Effector memory CD4-positive, alpha-beta T cell (primary cell): ENCODE measurements around the gene COLEC12.
"Not testable (repeated sequence)": the region's sequence is repeated elsewhere in the genome, so short reads cannot be mapped to it uniquely, and the experiment has no call there.

Experiments
- DNase-seq, 3 donors: peaks; one replicate each; pipeline ENCODE4 v3.0.0-alpha.2; 2020
- H3K27ac ChIP-seq: 2 replicates; pipeline ENCODE4 v1.7.0; 2013; ENCODE audit warnings: mild to moderate bottlenecking, low read length, moderate library complexity; ENCODE audit not compliant: insufficient read depth, poor library complexity, severe bottlenecking
- H3K27me3 ChIP-seq: replicated peaks from 2 replicates; pipeline ENCODE4 v1.7.0; 2013; ENCODE audit warnings: mild to moderate bottlenecking, low read length; ENCODE audit not compliant: insufficient read depth, control insufficient read depth, poor library complexity, severe bottlenecking
- H3K36me3 ChIP-seq: 2 replicates; pipeline ENCODE4 v1.7.0; 2013; ENCODE audit warnings: mild to moderate bottlenecking, low read length, moderate library complexity; ENCODE audit not compliant: control insufficient read depth, insufficient read depth
- H3K4me1 ChIP-seq: 2 replicates; pipeline ENCODE4 v1.7.0; 2013; ENCODE audit warnings: low read length, mild to moderate bottlenecking; ENCODE audit not compliant: control insufficient read depth, insufficient read depth, poor library complexity, severe bottlenecking
- H3K4me3 ChIP-seq: 2 replicates; pipeline ENCODE4 v1.7.0; 2013; ENCODE audit warnings: low read length, low read depth, mild to moderate bottlenecking; ENCODE audit not compliant: insufficient read depth, poor library complexity, severe bottlenecking
- H3K9me3 ChIP-seq: 2 replicates; pipeline ENCODE4 v1.7.0; 2013; ENCODE audit warnings: mild to moderate bottlenecking, low read length, moderate library complexity; ENCODE audit not compliant: control insufficient read depth

The COLEC12 gene

DNA sequence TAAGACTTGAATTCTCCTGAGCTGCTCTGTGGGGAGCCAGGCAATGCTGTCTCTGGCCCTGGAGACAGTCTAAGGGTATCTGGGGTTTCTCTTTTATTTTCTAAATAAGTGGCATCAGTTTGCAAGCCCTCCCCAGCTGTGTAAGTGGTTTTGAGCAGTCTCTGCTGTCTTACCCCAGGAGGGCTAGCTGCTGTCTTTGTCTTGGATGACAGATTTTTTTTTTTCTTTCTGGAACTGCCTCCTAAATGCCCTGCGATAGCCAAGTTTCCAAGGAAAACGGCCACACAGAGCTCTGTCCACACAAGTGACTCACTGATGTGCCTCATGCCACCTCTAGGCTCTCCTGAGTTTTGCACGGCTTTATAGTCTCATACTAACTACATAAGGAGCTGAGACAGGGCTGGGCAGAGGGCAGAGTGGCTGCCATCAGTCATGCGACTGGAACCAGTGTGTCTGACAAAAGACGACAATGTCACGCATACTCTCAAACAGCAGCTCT lies 195.4 kb downstream of the COLEC12 start:
- no peak overlapping the region for H3K4me3 ChIP-seq
- no peak for DNase-seq
- H3K4me1 ChIP-seq = no peaks in the 10 kb centered on the region
- H3K27me3 ChIP-seq = no peaks in the 10 kb centered on the region
- no peak overlapping the region for H3K27ac ChIP-seq
- no peaks in the 10 kb centered on the region for H3K36me3 ChIP-seq
- no peaks in the 10 kb centered on the region for H3K9me3 ChIP-seq

DNA sequence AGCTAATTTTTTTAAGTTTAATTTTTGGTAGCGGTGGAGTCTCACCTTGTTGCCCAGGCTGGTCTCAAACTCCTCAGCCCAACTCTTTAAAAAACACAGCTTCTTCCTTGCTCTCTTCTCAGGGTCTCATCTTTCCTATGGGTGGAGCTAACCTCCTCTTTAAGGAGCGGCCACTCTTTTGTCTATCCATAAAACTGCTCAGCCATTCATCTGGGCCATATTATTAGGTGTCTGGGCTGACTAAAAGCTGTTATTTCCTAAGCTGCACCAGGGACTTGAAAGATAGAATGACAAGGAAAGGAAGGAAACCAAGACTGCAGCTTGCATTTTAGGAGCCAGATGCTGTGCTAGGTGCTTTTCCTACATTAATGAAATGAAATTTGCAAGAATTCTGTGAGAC lies 196.9 kb downstream of the COLEC12 start:
- H3K36me3 ChIP-seq = no peaks in the 10 kb centered on the region
- H3K27me3 ChIP-seq = no peaks in the 10 kb centered on the region
- no peak for DNase-seq
- no peaks in the 10 kb centered on the region for H3K4me1 ChIP-seq
- H3K27ac ChIP-seq = no peak overlapping the region
- H3K9me3 ChIP-seq = no peaks in the 10 kb centered on the region
- no peak overlapping the region for H3K4me3 ChIP-seq

DNA sequence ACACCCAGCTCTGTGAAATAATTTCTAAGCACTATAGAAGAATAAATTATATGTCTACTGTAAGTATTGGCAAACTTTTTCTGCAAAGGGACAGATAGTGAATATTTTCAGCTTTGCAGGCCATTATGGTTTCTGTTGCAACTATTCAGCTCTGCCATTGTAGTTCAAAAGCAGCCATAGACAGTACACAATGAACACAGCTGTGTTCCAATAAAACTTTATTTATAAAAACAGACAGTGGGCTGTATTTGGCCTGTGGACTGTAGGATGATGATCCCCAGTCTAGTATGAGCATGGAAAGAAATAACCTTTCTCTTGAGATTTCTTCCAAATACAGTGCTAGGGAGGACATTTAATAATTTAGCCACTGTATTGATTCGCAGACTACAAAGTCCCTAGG lies 197.5 kb downstream of the COLEC12 start:
- Histone ChIP-seq H3K27me3 (no peaks in the 10 kb centered on the region), H3K27ac (no peak overlapping the region), H3K9me3 (no peaks in the 10 kb centered on the region), H3K4me1 (no peaks in the 10 kb centered on the region), H3K36me3 (no peaks in the 10 kb centered on the region), H3K4me3 (no peak overlapping the region)
- DNase-seq = no peak

DNA sequence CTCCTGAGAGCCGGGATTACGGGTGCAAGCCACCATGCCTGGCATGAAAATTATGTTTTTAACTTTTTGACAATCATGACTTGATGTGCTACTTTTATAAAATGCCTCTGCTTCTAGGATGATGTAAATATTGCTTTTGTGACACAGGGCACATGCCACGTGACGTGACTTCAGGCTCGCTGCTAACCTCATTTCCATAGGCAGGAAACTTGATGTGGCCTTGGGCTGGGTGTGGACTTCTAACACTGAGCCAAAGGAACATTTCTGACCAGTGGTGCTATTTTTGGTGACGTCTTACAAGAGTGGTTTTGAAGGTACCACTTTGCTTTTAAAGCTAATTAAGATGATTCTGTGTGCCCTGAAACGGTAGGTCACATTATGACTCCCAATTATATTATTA lies 198.4 kb downstream of the COLEC12 start:
- Histone ChIP-seq H3K9me3 (no peaks in the 10 kb centered on the region), H3K4me1 (no peaks in the 10 kb centered on the region), H3K4me3 (no peak overlapping the region), H3K36me3 (no peaks in the 10 kb centered on the region), H3K27ac (no peak overlapping the region), H3K27me3 (no peaks in the 10 kb centered on the region)
- DNase-seq = no peak

- H3K27ac ChIP-seq = no peak overlapping the region
- no peaks in the 10 kb centered on the region for H3K27me3 ChIP-seq
- H3K36me3 ChIP-seq = no peaks in the 10 kb centered on the region
- no peaks in the 10 kb centered on the region for H3K9me3 ChIP-seq
- no peak overlapping the region for H3K4me3 ChIP-seq
- no peaks in the 10 kb centered on the region for H3K4me1 ChIP-seq
- no peak for DNase-seq
Measured at GRCh38 chr18:297936-298335, 202.6 kb downstream of the COLEC12 start.

- DNase-seq = no peak
Measured at GRCh38 chr18:295756-296490, 204.6 kb downstream of the COLEC12 start.

GRCh38 chr18:294566-294965 lies 205.9 kb downstream of the COLEC12 start:
- Histone ChIP-seq H3K27me3 (no peaks in the 10 kb centered on the region), H3K27ac (no peak overlapping the region), H3K4me3 (no peak overlapping the region), H3K36me3 (no peaks in the 10 kb centered on the region), H3K9me3 (no peaks in the 10 kb centered on the region), H3K4me1 (no peaks in the 10 kb centered on the region)
- no peak for DNase-seq

More at GRCh38 chr18:295756-296490, 204.6 kb downstream of the COLEC12 start:
- H3K9me3 ChIP-seq = no peaks in the 10 kb centered on the region
- no peak overlapping the region for H3K4me3 ChIP-seq
- no peaks in the 10 kb centered on the region for H3K27me3 ChIP-seq
- no peak overlapping the region for H3K27ac ChIP-seq
- no peaks in the 10 kb centered on the region for H3K4me1 ChIP-seq
- no peaks in the 10 kb centered on the region for H3K36me3 ChIP-seq

DNA sequence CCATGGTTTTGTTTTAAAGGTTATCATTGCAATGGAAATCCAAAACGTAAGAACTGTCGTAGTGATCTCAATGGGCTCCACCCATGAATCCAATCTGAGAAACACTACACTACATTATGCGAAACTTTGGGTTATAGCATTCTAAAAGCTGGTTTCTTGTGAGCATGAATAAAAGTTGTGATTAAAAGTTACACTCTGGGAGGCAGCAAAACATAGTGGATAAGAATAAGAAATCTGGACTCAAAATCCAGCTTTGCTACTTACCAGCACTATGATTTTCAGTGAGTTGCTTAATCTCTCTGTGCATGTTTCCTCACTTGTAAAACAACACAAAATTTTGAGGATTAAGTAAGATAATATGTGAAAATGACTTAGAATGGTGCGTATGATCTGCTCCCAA lies 207.0 kb downstream of the COLEC12 start:
- Histone ChIP-seq H3K4me3 (no peak overlapping the region), H3K27ac (no peak overlapping the region), H3K9me3 (no peaks in the 10 kb centered on the region), H3K36me3 (no peaks in the 10 kb centered on the region), H3K27me3 (no peaks in the 10 kb centered on the region), H3K4me1 (no peaks in the 10 kb centered on the region)
- no peak for DNase-seq

DNA sequence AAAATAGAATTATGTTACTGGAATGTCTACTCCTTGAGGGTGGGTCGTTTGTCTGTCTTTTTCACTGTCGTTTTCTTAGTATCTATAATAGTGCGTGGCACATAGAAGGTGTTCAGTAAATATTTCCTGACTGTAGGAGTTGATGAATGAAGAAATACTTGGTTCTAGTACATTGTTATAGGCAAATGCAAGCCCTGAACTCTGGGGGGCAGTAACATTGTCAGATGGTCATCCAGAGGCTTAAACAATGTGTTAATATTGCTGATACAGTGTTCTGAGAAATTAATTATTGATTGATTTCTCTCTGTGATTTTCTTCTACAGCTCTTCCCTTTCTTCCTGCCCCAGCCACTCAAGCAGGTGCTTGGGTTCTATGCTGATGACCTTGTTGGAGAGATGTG lies 208.2 kb downstream of the COLEC12 start:
- Histone ChIP-seq H3K4me1 (no peaks in the 10 kb centered on the region), H3K27me3 (no peaks in the 10 kb centered on the region), H3K36me3 (no peaks in the 10 kb centered on the region), H3K9me3 (no peaks in the 10 kb centered on the region), H3K27ac (no peak overlapping the region), H3K4me3 (no peak overlapping the region)
- DNase-seq = no peak

GRCh38 chr18:289970-290369 lies 210.5 kb downstream of the COLEC12 start:
- not testable (repeated sequence) for H3K36me3 ChIP-seq, H3K4me1 ChIP-seq, DNase-seq, H3K4me3 ChIP-seq, H3K27me3 ChIP-seq, H3K27ac ChIP-seq, H3K9me3 ChIP-seq
